ENCODE data around the gene STK31.

The STK31 gene, protein sequence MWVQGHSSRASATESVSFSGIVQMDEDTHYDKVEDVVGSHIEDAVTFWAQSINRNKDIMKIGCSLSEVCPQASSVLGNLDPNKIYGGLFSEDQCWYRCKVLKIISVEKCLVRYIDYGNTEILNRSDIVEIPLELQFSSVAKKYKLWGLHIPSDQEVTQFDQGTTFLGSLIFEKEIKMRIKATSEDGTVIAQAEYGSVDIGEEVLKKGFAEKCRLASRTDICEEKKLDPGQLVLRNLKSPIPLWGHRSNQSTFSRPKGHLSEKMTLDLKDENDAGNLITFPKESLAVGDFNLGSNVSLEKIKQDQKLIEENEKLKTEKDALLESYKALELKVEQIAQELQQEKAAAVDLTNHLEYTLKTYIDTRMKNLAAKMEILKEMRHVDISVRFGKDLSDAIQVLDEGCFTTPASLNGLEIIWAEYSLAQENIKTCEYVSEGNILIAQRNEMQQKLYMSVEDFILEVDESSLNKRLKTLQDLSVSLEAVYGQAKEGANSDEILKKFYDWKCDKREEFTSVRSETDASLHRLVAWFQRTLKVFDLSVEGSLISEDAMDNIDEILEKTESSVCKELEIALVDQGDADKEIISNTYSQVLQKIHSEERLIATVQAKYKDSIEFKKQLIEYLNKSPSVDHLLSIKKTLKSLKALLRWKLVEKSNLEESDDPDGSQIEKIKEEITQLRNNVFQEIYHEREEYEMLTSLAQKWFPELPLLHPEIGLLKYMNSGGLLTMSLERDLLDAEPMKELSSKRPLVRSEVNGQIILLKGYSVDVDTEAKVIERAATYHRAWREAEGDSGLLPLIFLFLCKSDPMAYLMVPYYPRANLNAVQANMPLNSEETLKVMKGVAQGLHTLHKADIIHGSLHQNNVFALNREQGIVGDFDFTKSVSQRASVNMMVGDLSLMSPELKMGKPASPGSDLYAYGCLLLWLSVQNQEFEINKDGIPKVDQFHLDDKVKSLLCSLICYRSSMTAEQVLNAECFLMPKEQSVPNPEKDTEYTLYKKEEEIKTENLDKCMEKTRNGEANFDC

GRCh38 chr7:23710000-23710399 is at the start of gene STK31:
STK31 (plus strand) TSS chr7:23710219; CDS start chr7:23710286, 67 bp downstream.
- Histone ChIP-seq H3K27me3 (ENCODE audit: control insufficient read depth, low read length) (peaks cover 6% of the 10 kb centered on the region; the same call in 1 of the 2 replicates), H3F3A (ENCODE audit: control insufficient read depth, insufficient read depth) (no peaks in the 10 kb centered on the region), H3K4me3 (ENCODE audit: low read length) (no peak within 1 kb of the TSS), H3K9me2 (replicated peaks; ENCODE audit: control insufficient read depth, low read length) (no peaks in the 10 kb centered on the region), H3K79me2 (ENCODE audit: control insufficient read depth, low read length) (no peaks in the 10 kb centered on the region), H3K27ac (ENCODE audit: low read depth, low read length) (no peak within 1 kb of the TSS), H4K20me1 (ENCODE audit: control insufficient read depth, insufficient read depth, low read depth, low read length) (no peaks in the 10 kb centered on the region), H3K36me3 (ENCODE audit: control insufficient read depth, low read length) (peaks cover 5% of the 10 kb centered on the region; the same call in 1 of the 2 replicates), H3K4me1 (ENCODE audit: control insufficient read depth, low read length) (no peaks in the 10 kb centered on the region), H3K9me3 (ENCODE audit: control insufficient read depth, insufficient read depth, low read length) (peaks cover 5% of the 10 kb centered on the region; the same call in 1 of the 2 replicates), H3K4me2 (ENCODE audit: low read length) (no peak within 1 kb of the TSS)
- TF ChIP-seq CTCF (IDR thresholded peaks at IDR 0.05; ENCODE audit: low read depth, low read length, poor library complexity, severe bottlenecking), result no peak
- no peak for TF ChIP-seq EZH2phosphoT487 (IDR thresholded peaks at IDR 0.05; ENCODE audit: borderline replicate concordance, low read length)

GRCh38 chr7:23661385-23661784 is 48.6 kb upstream of the STK31 start:
- H3K9me2 ChIP-seq (replicated peaks; ENCODE audit: control insufficient read depth, low read length), result no peaks in the 10 kb centered on the region
- H3K36me3 ChIP-seq (ENCODE audit: control insufficient read depth, low read length), result no peaks in the 10 kb centered on the region
- no peak overlapping the region for H3K27ac ChIP-seq (ENCODE audit: low read depth, low read length)
- H3K4me1 ChIP-seq (ENCODE audit: control insufficient read depth, low read length), result no peaks in the 10 kb centered on the region
- H4K20me1 ChIP-seq (ENCODE audit: control insufficient read depth, insufficient read depth, low read depth, low read length), result no peaks in the 10 kb centered on the region
- no peak overlapping the region for H3K4me3 ChIP-seq (ENCODE audit: low read length)
- peaks cover 6% of the 10 kb centered on the region; the same call in 1 of the 2 replicates for H3K9me3 ChIP-seq (ENCODE audit: control insufficient read depth, insufficient read depth, low read length)
- H3F3A ChIP-seq (ENCODE audit: control insufficient read depth, insufficient read depth), result no peaks in the 10 kb centered on the region
- H3K79me2 ChIP-seq (ENCODE audit: control insufficient read depth, low read length), result no peaks in the 10 kb centered on the region
- no peaks in the 10 kb centered on the region for H3K27me3 ChIP-seq (ENCODE audit: control insufficient read depth, low read length)
- no peak for TF ChIP-seq EZH2phosphoT487 (IDR thresholded peaks at IDR 0.05; ENCODE audit: borderline replicate concordance, low read length)
- no peak for TF ChIP-seq CTCF (IDR thresholded peaks at IDR 0.05; ENCODE audit: low read depth, low read length, poor library complexity, severe bottlenecking)
- H3K4me2 ChIP-seq (ENCODE audit: low read length), result no peak overlapping the region

- peaks cover 6% of the 10 kb centered on the region; the same call in 1 of the 2 replicates for H3K9me3 ChIP-seq (ENCODE audit: control insufficient read depth, insufficient read depth, low read length)
- TF ChIP-seq EZH2phosphoT487 (IDR thresholded peaks at IDR 0.05; ENCODE audit: borderline replicate concordance, low read length) (no peak), CTCF (IDR thresholded peaks at IDR 0.05; ENCODE audit: low read depth, low read length, poor library complexity, severe bottlenecking) (no peak)
- no peaks in the 10 kb centered on the region for H3K4me1 ChIP-seq (ENCODE audit: control insufficient read depth, low read length)
- no peaks in the 10 kb centered on the region for H3K79me2 ChIP-seq (ENCODE audit: control insufficient read depth, low read length)
- H3K9me2 ChIP-seq (replicated peaks; ENCODE audit: control insufficient read depth, low read length), result no peaks in the 10 kb centered on the region
- no peaks in the 10 kb centered on the region for H4K20me1 ChIP-seq (ENCODE audit: control insufficient read depth, insufficient read depth, low read depth, low read length)
- no peak overlapping the region for H3K4me3 ChIP-seq (ENCODE audit: low read length)
- no peak overlapping the region for H3K27ac ChIP-seq (ENCODE audit: low read depth, low read length)
- H3K27me3 ChIP-seq (ENCODE audit: control insufficient read depth, low read length), result no peaks in the 10 kb centered on the region
- H3K4me2 ChIP-seq (ENCODE audit: low read length), result no peak overlapping the region
- no peaks in the 10 kb centered on the region for H3K36me3 ChIP-seq (ENCODE audit: control insufficient read depth, low read length)
- no peaks in the 10 kb centered on the region for H3F3A ChIP-seq (ENCODE audit: control insufficient read depth, insufficient read depth)
Observed at GRCh38 chr7:23662124-23662983, 47.7 kb upstream of the STK31 start.

All from DOHH2 (cell line).